ENCODE results near the gene PHACTR3. TPM values are rescaled to one million over a fixed set of nuclear protein-coding genes. Genes with fewer than 3 reads are reported as not detected.

PHACTR3 gene
- total and polyA plus RNA-seq, 2 donors (not counting 1 experiment from before 2014, with no cell fraction given): not detected

GRCh38 chr20:59583428-59584277 is 20.7 kb upstream of the PHACTR3 start:
- Histone ChIP-seq H3K9ac (ENCODE audit: insufficient read depth, low read length) (no peak overlapping the region), H3K9me3 (ENCODE audit: control insufficient read depth, insufficient read depth, low read depth, low read length) (no peaks in the 10 kb centered on the region), H3K4me2 (ENCODE audit: extremely low read depth, insufficient read depth, low read length) (no peak overlapping the region), H3K36me3 (ENCODE audit: control insufficient read depth, insufficient read depth, low read length) (no peaks in the 10 kb centered on the region), H3K27me3 (ENCODE audit: control insufficient read depth, insufficient read depth, low read length) (no peaks in the 10 kb centered on the region), H3K27ac (ENCODE audit: insufficient read depth, low read length) (no peak overlapping the region), H3K4me1 (ENCODE audit: control insufficient read depth, extremely low read depth, insufficient read depth, low read length) (no peaks in the 10 kb centered on the region), H3K4me3 (replicated peaks in 1 of 4; ENCODE audit: control extremely low read depth in 1 of 4, insufficient read depth in 1 of 4, low read depth in 3 of 4, low read length in 4 of 4) (no peak overlapping the region), H2AFZ (ENCODE audit: low read length) (no peak overlapping the region), H3K79me2 (ENCODE audit: control insufficient read depth, insufficient read depth, low read length) (no peaks in the 10 kb centered on the region), H4K20me1 (ENCODE audit: control insufficient read depth, extremely low read depth, insufficient read depth, low read length) (no peaks in the 10 kb centered on the region)
- no peak for DNase-seq (ENCODE audit: low read depth in 2 of 2)
- no peak for TF ChIP-seq CTCF (conservative IDR thresholded peaks at IDR 0.05 in 1 of 2, IDR thresholded peaks at IDR 0.05 in 1 of 2; ENCODE audit: low read depth in 1 of 2, low read length in 2 of 2)
- TF ChIP-seq EZH2 (IDR thresholded peaks at IDR 0.05; ENCODE audit: low read length, missing control alignments): no peak

- H3K4me3 ChIP-seq (replicated peaks in 1 of 4; ENCODE audit: control extremely low read depth in 1 of 4, insufficient read depth in 1 of 4, low read depth in 3 of 4, low read length in 4 of 4): no peak overlapping the region
- no peak for DNase-seq (ENCODE audit: low read depth in 2 of 2)
- no peaks in the 10 kb centered on the region for H3K4me1 ChIP-seq (ENCODE audit: control insufficient read depth, extremely low read depth, insufficient read depth, low read length)
Measured at GRCh38 chr20:59584278-59584925, 19.9 kb upstream of the PHACTR3 start.

More at GRCh38 chr20:59584278-59584925, 19.9 kb upstream of the PHACTR3 start:
- H3K27me3 ChIP-seq (ENCODE audit: control insufficient read depth, insufficient read depth, low read length): no peaks in the 10 kb centered on the region
- H3K79me2 ChIP-seq (ENCODE audit: control insufficient read depth, insufficient read depth, low read length): no peaks in the 10 kb centered on the region
- TF ChIP-seq EZH2 (IDR thresholded peaks at IDR 0.05; ENCODE audit: low read length, missing control alignments): no peak
- no peak for TF ChIP-seq CTCF (conservative IDR thresholded peaks at IDR 0.05 in 1 of 2, IDR thresholded peaks at IDR 0.05 in 1 of 2; ENCODE audit: low read depth in 1 of 2, low read length in 2 of 2)
- H3K27ac ChIP-seq (ENCODE audit: insufficient read depth, low read length): no peak overlapping the region
- no peak overlapping the region for H3K9ac ChIP-seq (ENCODE audit: insufficient read depth, low read length)
- no peak overlapping the region for H3K4me2 ChIP-seq (ENCODE audit: extremely low read depth, insufficient read depth, low read length)
- no peaks in the 10 kb centered on the region for H3K9me3 ChIP-seq (ENCODE audit: control insufficient read depth, insufficient read depth, low read depth, low read length)
- no peaks in the 10 kb centered on the region for H3K36me3 ChIP-seq (ENCODE audit: control insufficient read depth, insufficient read depth, low read length)
- no peaks in the 10 kb centered on the region for H4K20me1 ChIP-seq (ENCODE audit: control insufficient read depth, extremely low read depth, insufficient read depth, low read length)
- H2AFZ ChIP-seq (ENCODE audit: low read length): no peak overlapping the region
